Measurements from ENCODE around the gene SLF2.

SLF2 gene

GRCh38 chr10:101012525-101013364 is 100.0 kb downstream of the SLF2 start:
- Histone ChIP-seq H3K9ac (ENCODE audit: low read depth in 1 of 2, low read length in 2 of 2) (no peak overlapping the region), H3K36me3 (ENCODE audit: control insufficient read depth in 1 of 2, insufficient read depth in 2 of 2, low read length in 2 of 2) (no peaks in the 10 kb centered on the region), H3K27me3 (ENCODE audit: control insufficient read depth in 1 of 2, insufficient read depth in 2 of 2, low read length in 2 of 2) (peaks cover 4 to 9% of the 10 kb centered on the region in 2 donors), H3K27ac (ENCODE audit: low read depth, low read length) (no peak overlapping the region), H3K9me3 (ENCODE audit: control insufficient read depth in 1 of 2, low read length in 2 of 2) (no peaks in the 10 kb centered on the region), H3K4me1 (ENCODE audit: control insufficient read depth in 1 of 2, insufficient read depth in 2 of 2, low read length in 2 of 2) (peaks cover 10 to 12% of the 10 kb centered on the region in 2 donors), H3K4me3 (ENCODE audit: low read depth in 1 of 2, low read length in 2 of 2) (no peak overlapping the region)

DNA sequence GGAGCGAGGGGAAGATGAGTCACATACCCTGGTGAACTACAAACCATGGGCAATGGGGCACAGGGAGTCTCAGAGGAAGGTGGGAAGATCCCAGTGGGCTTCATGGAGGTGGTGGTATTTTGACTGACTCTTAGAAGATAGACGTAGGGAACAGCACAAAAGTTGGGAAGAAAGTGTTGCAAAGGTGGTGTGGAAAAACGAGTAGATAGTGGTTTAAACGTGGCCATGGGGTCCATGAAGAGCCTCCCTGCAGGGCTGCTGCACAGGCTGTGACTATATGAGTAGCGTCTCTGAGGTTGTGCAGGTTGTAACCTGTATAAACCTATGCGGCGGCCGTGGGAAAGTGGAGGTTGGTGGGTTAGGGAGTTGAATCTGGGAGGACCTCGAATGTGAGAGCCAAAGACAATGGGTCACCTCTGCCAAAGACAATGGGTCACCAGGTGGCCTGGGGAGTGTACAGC is 100.6 kb downstream of the SLF2 start:
- Histone ChIP-seq H3K4me1 (ENCODE audit: control insufficient read depth in 1 of 2, insufficient read depth in 2 of 2, low read length in 2 of 2) (peaks cover 6 to 14% of the 10 kb centered on the region in 2 donors), H3K36me3 (ENCODE audit: control insufficient read depth in 1 of 2, insufficient read depth in 2 of 2, low read length in 2 of 2) (no peaks in the 10 kb centered on the region), H3K9ac (ENCODE audit: low read depth in 1 of 2, low read length in 2 of 2) (no peak overlapping the region), H3K9me3 (ENCODE audit: control insufficient read depth in 1 of 2, low read length in 2 of 2) (no peaks in the 10 kb centered on the region), H3K4me3 (ENCODE audit: low read depth in 1 of 2, low read length in 2 of 2) (no peak overlapping the region), H3K27me3 (ENCODE audit: control insufficient read depth in 1 of 2, insufficient read depth in 2 of 2, low read length in 2 of 2) (peaks cover 4 to 9% of the 10 kb centered on the region in 2 donors), H3K27ac (ENCODE audit: low read depth, low read length) (no peak overlapping the region)

- no peak overlapping the region for H3K9ac ChIP-seq (ENCODE audit: low read depth in 1 of 2, low read length in 2 of 2)
- H3K9me3 ChIP-seq (ENCODE audit: control insufficient read depth in 1 of 2, low read length in 2 of 2) = no peaks in the 10 kb centered on the region
- no peak overlapping the region for H3K27ac ChIP-seq (ENCODE audit: low read depth, low read length)
- peaks cover 4 to 14% of the 10 kb centered on the region in 2 donors for H3K27me3 ChIP-seq (ENCODE audit: control insufficient read depth in 1 of 2, insufficient read depth in 2 of 2, low read length in 2 of 2)
- no peak overlapping the region for H3K4me3 ChIP-seq (ENCODE audit: low read depth in 1 of 2, low read length in 2 of 2)
- no peaks in the 10 kb centered on the region for H3K36me3 ChIP-seq (ENCODE audit: control insufficient read depth in 1 of 2, insufficient read depth in 2 of 2, low read length in 2 of 2)
- H3K4me1 ChIP-seq (ENCODE audit: control insufficient read depth in 1 of 2, insufficient read depth in 2 of 2, low read length in 2 of 2) = peaks cover 6 to 21% of the 10 kb centered on the region in 2 donors
Measured at GRCh38 chr10:101014230-101014884, 101.6 kb downstream of the SLF2 start.

All from duodenal mucosa (tissue), 2 donors.